GM12878 (cell line): ENCODE data around the gene FAF1. TPM values are rescaled to one million over a fixed set of nuclear protein-coding genes. Genes with fewer than 3 reads are reported as not detected.

Experiments
- ATAC-seq: fragments of 200-7000 bp; cut with Tn5 transposase; 3 replicates; pipeline ENCODE4 v1.9.1; 2020; ENCODE audit warnings: mild to moderate bottlenecking, moderate library complexity
- BruUV-seq: library from RNA; stranded (reverse); fragments of 400-500 nt; replicated peaks from 2 replicates; lab custom pipeline; 2021; lab: Mats Ljungman, UMichigan
- CTCF ChIA-PET: fragments of 300-600 bp; sonication (Branson Sonifier 250); formaldehyde crosslinking; extraction: SDS; loops from one replicate; lab custom pipeline; 2021; ENCODE audit warnings: inconsistent platforms; lab: Yijun Ruan, JAX
- POLR2A ChIA-PET: fragments of 350-600 bp; formaldehyde crosslinking; extraction: SDS; loops from one replicate; lab custom pipeline; 2021; ENCODE audit warnings: inconsistent platforms; lab: Charles Lee
- RAD21 ChIA-PET: fragments of 300-600 bp; sonication (Branson Sonifier 250); formaldehyde crosslinking; loops from one replicate; lab custom pipeline; 2023; ENCODE audit warnings: antibody characterized with exemption; ENCODE audit not compliant: unreplicated experiment; lab: Charles Lee
- SMC1A ChIA-PET: fragments of 300-600 bp; sonication (Branson Sonifier 250); formaldehyde crosslinking; loops from one replicate; lab custom pipeline; 2023; ENCODE audit not compliant: unreplicated experiment, uncharacterized antibody; lab: Charles Lee
- DNase-seq: peaks from one replicate; pipeline ENCODE4 v3.0.0-alpha.2; 2011; ENCODE audit warnings: low read depth, low spot score
- FAIRE-seq: peaks from 3 replicates; lab custom pipeline; 2011; peaks lifted over from hg19 to GRCh38; lab: Jason Lieb, UNC
- H2AFZ ChIP-seq: 2 replicates; pipeline ENCODE4 v1.6.0; 2011; ENCODE audit warnings: low read depth, low read length, control low read depth; ENCODE audit not compliant: control insufficient read depth
- H3K27ac ChIP-seq: 2 replicates; pipeline ENCODE4 v1.5.1; 2011; ENCODE audit warnings: control low read depth; ENCODE audit not compliant: control insufficient read depth, insufficient read depth
- H3K27me3 ChIP-seq, 2 experiments: replicated peaks in 1 of 2; 2 replicates each; pipeline versions ENCODE4 v1.6.0 to v1.6.1; 2011; ENCODE audit warnings: low read length in 1 of 2; ENCODE audit not compliant: control insufficient read depth in 2 of 2, insufficient read depth in 2 of 2
- H3K36me3 ChIP-seq, 2 experiments: 2 replicates each; pipeline ENCODE4 v1.5.1; 2011; ENCODE audit warnings: low read length in 1 of 2; ENCODE audit not compliant: control insufficient read depth in 2 of 2, insufficient read depth in 2 of 2
- H3K4me1 ChIP-seq: 2 replicates; pipeline ENCODE4 v1.6.1; 2011; ENCODE audit warnings: mild to moderate bottlenecking, low read length, moderate library complexity, mixed read lengths; ENCODE audit not compliant: control insufficient read depth, insufficient read depth
- H3K4me2 ChIP-seq: 2 replicates; pipeline ENCODE4 v1.6.0; 2011; ENCODE audit warnings: control low read depth; ENCODE audit not compliant: control insufficient read depth, insufficient read depth
- H3K4me3 ChIP-seq: fragments of 200-600 bp; sonication (generic); 2 replicates; pipeline ENCODE4 v1.5.1; 2016
- H3K79me2 ChIP-seq: 2 replicates; pipeline ENCODE4 v1.6.0; 2011; ENCODE audit warnings: low read length; ENCODE audit not compliant: control insufficient read depth, insufficient read depth
- H3K9ac ChIP-seq: 2 replicates; pipeline ENCODE4 v1.8.0; 2011; ENCODE audit warnings: low read length, control low read depth, mixed read lengths; ENCODE audit not compliant: control insufficient read depth, insufficient read depth
- H3K9me3 ChIP-seq: replicated peaks from 3 replicates; pipeline ENCODE4 v1.5.1; 2011; ENCODE audit warnings: mild to moderate bottlenecking, low read length; ENCODE audit not compliant: control insufficient read depth, insufficient read depth
- H4K20me1 ChIP-seq: 2 replicates; pipeline ENCODE4 v1.6.0; 2011; ENCODE audit not compliant: control insufficient read depth, insufficient read depth
- E2F8 ChIP-seq: fragments of 450-650 bp; IDR thresholded peaks from 2 replicates; pipeline ENCODE4 v1.6.1; 2018; ENCODE audit warnings: mild to moderate bottlenecking, low read depth, moderate library complexity; ENCODE audit not compliant: partially characterized antibody
- SREBF1 ChIP-seq: IDR thresholded peaks from 2 replicates; pipeline ENCODE4 v1.6.1; 2012; ENCODE audit warnings: mild to moderate bottlenecking, low read length
- TAF1 ChIP-seq: IDR thresholded peaks from 2 replicates; pipeline ENCODE4 v1.6.1; 2011; ENCODE audit warnings: mild to moderate bottlenecking, low read depth, low read length, borderline replicate concordance
- ZBTB40 ChIP-seq: fragments of 450-650 bp; IDR thresholded peaks from 2 replicates; pipeline ENCODE4 v1.6.1; 2016; ENCODE audit warnings: mild to moderate bottlenecking, moderate library complexity, borderline replicate concordance
- ZNF687 ChIP-seq: fragments of 450-650 bp; IDR thresholded peaks from 2 replicates; pipeline ENCODE4 v1.6.1; 2017; ENCODE audit warnings: mild to moderate bottlenecking, moderate library complexity
- WGBS: methylation state at CpG from one replicate; pipeline ENCODE4 v1.1.6; 2016; ENCODE audit warnings: low lambda C conversion rate; ENCODE audit not compliant: insufficient replicate concordance, insufficient coverage; ENCODE audit errors: missing lambda C conversion rate; 5-methylcytosine and 5-hydroxymethylcytosine counted together
- in situ Hi-C: fragments of 300-500 bp; cut with MboI; formaldehyde crosslinking; loops from 9 replicates; pipeline ENCODE4 v1.14.3; 2018; ENCODE audit warnings: mixed read lengths
- intact Hi-C: fragments of 100-400 bp; cut with micrococcal nuclease; formaldehyde crosslinking; loops from one replicate; pipeline ENCODE4 v1.14.2; 2022; ENCODE audit not compliant: unreplicated experiment
- polyA plus RNA-seq, 11 experiments: library from polyadenylated mRNA; depleted of rRNA in 4 of 11; unstranded in 6 of 11; stranded (reverse) in 5 of 11; fragments of >200 nt; fragmentation: Nextera tagmentation in 4 of 11; fragmentation: Illumina TruSeq in 1 of 11; extraction: Ambion mirVana in 4 of 11; extraction: Trizol in 1 of 11; gene quantifications; 1 replicate in 1 of 11; 2 replicates in 10 of 11; pipeline versions ENCODE4 v1.2.1 to v1.2.3, GENCODE V29; 2011 to 2016; ENCODE audit warnings: inconsistent platforms in 2 of 11, missing spikeins in 2 of 11, low read depth in 1 of 11
- total RNA-seq, 4 experiments: library from RNA; depleted of rRNA in 3 of 4; stranded (reverse); fragments of >200 nt in 3 of 4; fragmentation: Illumina TruSeq in 1 of 4; extraction: Trizol in 1 of 4; gene quantifications; 2 replicates each; pipeline versions ENCODE4 v1.2.1 to v1.2.3, GENCODE V29; 2013 to 2021

FAF1 gene
- total and polyA plus RNA-seq, 10 of the 15 experiments (the other 5 are each of a cell fraction or from before 2014, with no cell fraction given) = 8.6 to 54.5 (median 23.7) TPM

- ATAC-seq (no peak), FAIRE-seq (no peak), DNase-seq (no peak)
- in situ Hi-C loops = no loop called here
- Histone ChIP-seq H3K9me3 (no peaks in the 10 kb centered on the region), H3K4me2 (no peak overlapping the region), H3K79me2 (no peaks in the 10 kb centered on the region), H3K36me3 (peaks cover 0 to 6% of the 10 kb centered on the region in 2 experiments; a peak in 2 of 4 replicates), H3K9ac (no peak overlapping the region), H3K27ac (no peak overlapping the region), H4K20me1 (no peaks in the 10 kb centered on the region), H3K4me1 (no peaks in the 10 kb centered on the region), H3K27me3 (no peaks in the 10 kb centered on the region), H3K4me3 (no peak overlapping the region), H2AFZ (no peak overlapping the region)
- ChIA-PET RAD21 (no interaction called here), CTCF (interaction anchor here (1.5 kb wide), 1 partner anchor 27 kb away, joined by 3 read pairs; no protein-coding TSS in a partner anchor), POLR2A (no interaction called here), SMC1A (no interaction called here)
- no TSS peak for BruUV-seq
- no peak for TF ChIP-seq ZNF687
- intact Hi-C loops = no loop called here
- WGBS = 47% methylated on average over 1 of the region's 1 CpG
These were observed 212.7 kb downstream of the FAF1 start for GRCh38 chr1:50747394-50747793.

GRCh38 chr1:50742523-50742922 is 217.5 kb downstream of the FAF1 start:
- Histone ChIP-seq H3K4me2 (no peak overlapping the region), H3K79me2 (no peaks in the 10 kb centered on the region), H3K27me3 (no peaks in the 10 kb centered on the region), H3K27ac (no peak overlapping the region), H2AFZ (no peak overlapping the region), H3K9me3 (no peaks in the 10 kb centered on the region), H4K20me1 (no peaks in the 10 kb centered on the region), H3K4me1 (no peaks in the 10 kb centered on the region), H3K4me3 (no peak overlapping the region), H3K36me3 (peaks cover 0 to 3% of the 10 kb centered on the region in 2 experiments; a peak in 2 of 4 replicates), H3K9ac (no peak overlapping the region)
- WGBS = 97% methylated on average over 3 of the region's 3 CpGs
- CTCF ChIA-PET = no interaction called here
- FAIRE-seq (no peak), DNase-seq (no peak), ATAC-seq (no peak)
- RAD21 ChIA-PET = no interaction called here
- in situ Hi-C loops (no loop called here), intact Hi-C loops (no loop called here)
- BruUV-seq = no TSS peak
- POLR2A ChIA-PET = no interaction called here
- SMC1A ChIA-PET = interaction anchor here (0.6 kb wide), 1 partner anchor 8 kb away, joined by 5 read pairs; no protein-coding TSS in a partner anchor
- TF ChIP-seq SREBF1 (no peak), TAF1 (no peak), ZBTB40 (no peak), E2F8 (no peak)
